Fibroblast of lung (primary cell): ENCODE results near the gene PTPRA. TPM values are rescaled to one million over a fixed set of nuclear protein-coding genes. Genes with fewer than 3 reads are reported as not detected.

Experiments
- DNase-seq, 2 donors: peaks; one replicate each; pipeline versions ENCODE4 v3.0.0 to v3.0.0-alpha.2; 2010; ENCODE audit warnings: low read depth in 2 of 2
- H2AFZ ChIP-seq: 2 replicates; pipeline ENCODE4 v1.5.1; 2012; ENCODE audit warnings: low read length, control low read depth, inconsistent platforms
- H3K27ac ChIP-seq: 2 replicates; pipeline ENCODE4 v1.5.1; 2011; ENCODE audit warnings: low read length, control low read depth; ENCODE audit not compliant: insufficient read depth
- H3K27me3 ChIP-seq: 2 replicates; pipeline ENCODE4 v1.5.1; 2011; ENCODE audit warnings: mild to moderate bottlenecking, low read length; ENCODE audit not compliant: control insufficient read depth, insufficient read depth
- H3K36me3 ChIP-seq: 2 replicates; pipeline ENCODE4 v1.5.1; 2011; ENCODE audit warnings: low read length; ENCODE audit not compliant: control insufficient read depth, insufficient read depth
- H3K4me1 ChIP-seq: 2 replicates; pipeline ENCODE4 v1.5.1; 2011; ENCODE audit warnings: low read length; ENCODE audit not compliant: control insufficient read depth, insufficient read depth; ENCODE audit errors: extremely low read depth
- H3K4me2 ChIP-seq: 2 replicates; pipeline ENCODE4 v1.5.1; 2011; ENCODE audit warnings: low read length, control low read depth; ENCODE audit not compliant: insufficient read depth; ENCODE audit errors: extremely low read depth
- H3K4me3 ChIP-seq, 4 experiments: fragments of 200-600 bp in 1 of 4; sonication (generic) in 1 of 4; replicated peaks in 1 of 4; 2 replicates each; pipeline ENCODE4 v1.5.1; 2011 to 2016; ENCODE audit warnings: low read length in 4 of 4, low read depth in 3 of 4, mild to moderate bottlenecking in 3 of 4, control low read depth in 2 of 4, inconsistent platforms in 1 of 4, mixed read lengths in 1 of 4; ENCODE audit not compliant: insufficient read depth in 1 of 4; ENCODE audit errors: control extremely low read depth in 1 of 4
- H3K79me2 ChIP-seq: 2 replicates; pipeline ENCODE4 v1.5.1; 2012; ENCODE audit warnings: mild to moderate bottlenecking, low read length, inconsistent platforms; ENCODE audit not compliant: control insufficient read depth, insufficient read depth
- H3K9ac ChIP-seq: 2 replicates; pipeline ENCODE4 v1.5.1; 2011; ENCODE audit warnings: mild to moderate bottlenecking, low read length, control low read depth; ENCODE audit not compliant: insufficient read depth
- H3K9me3 ChIP-seq: 2 replicates; pipeline ENCODE4 v1.5.1; 2012; ENCODE audit warnings: low read depth, low read length; ENCODE audit not compliant: control insufficient read depth, insufficient read depth
- H4K20me1 ChIP-seq: 2 replicates; pipeline ENCODE4 v1.5.1; 2011; ENCODE audit warnings: low read length; ENCODE audit not compliant: control insufficient read depth, insufficient read depth; ENCODE audit errors: extremely low read depth
- EZH2 ChIP-seq: IDR thresholded peaks from 2 replicates; pipeline ENCODE4 v1.5.1; 2012; ENCODE audit warnings: low read length, control low read depth, mild to moderate bottlenecking; ENCODE audit errors: missing control alignments
- polyA plus RNA-seq, 2 donors: library from polyadenylated mRNA; depleted of rRNA in 1 of 2; stranded (reverse) in 1 of 2; unstranded in 1 of 2; fragments of >200 nt; gene quantifications; 2 replicates each; pipeline ENCODE4 v1.2.1, GENCODE V29; 2011 to 2012; ENCODE audit warnings: missing spikeins in 1 of 2
- total RNA-seq: library from RNA; depleted of rRNA; stranded (reverse); fragments of >200 nt; gene quantifications from 2 replicates; pipeline ENCODE4 v1.2.1, GENCODE V29; 2014
- TF ChIP-seq, protein P1 (sequence below), 2 donors: IDR thresholded peaks in 1 of 2; conservative IDR thresholded peaks in 1 of 2; 1 replicate in 1 of 2; 2 replicates in 1 of 2; pipeline ENCODE4 v1.5.1; 2011 to 2012; ENCODE audit warnings: low read length in 2 of 2, control low read depth in 1 of 2, inconsistent platforms in 1 of 2, low read depth in 1 of 2, mild to moderate bottlenecking in 1 of 2

Gene PTPRA
- total and polyA plus RNA-seq, 2 donors (not counting 1 experiment from before 2014, with no cell fraction given), result 27.9 to 127 TPM

DNA sequence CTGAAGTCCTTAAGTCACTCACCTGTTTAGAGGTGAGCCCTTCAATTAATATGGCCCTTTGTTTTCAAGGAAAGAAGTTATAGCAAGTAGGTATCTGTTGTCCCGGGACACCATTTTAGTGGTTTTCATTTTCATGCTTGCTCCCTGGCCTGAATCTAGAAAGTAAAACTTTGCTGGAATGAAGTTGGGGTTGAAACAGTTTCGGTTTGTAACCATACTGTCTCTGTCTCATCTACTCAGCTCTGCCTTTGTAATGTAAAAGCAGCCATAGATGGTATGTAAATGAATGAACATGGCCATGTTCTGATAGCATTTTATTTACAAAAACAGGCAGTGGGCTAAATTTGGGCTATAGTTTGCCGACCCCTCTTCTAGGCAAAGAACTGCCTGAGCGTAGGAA lies 105.2 kb downstream of the PTPRA start:
- no peak overlapping the region for H3K27ac ChIP-seq
- no peaks in the 10 kb centered on the region for H3K4me1 ChIP-seq
- no peak for DNase-seq
- H3K4me2 ChIP-seq, result no peak overlapping the region
- H3K27me3 ChIP-seq, result no peaks in the 10 kb centered on the region
- no peaks in the 10 kb centered on the region for H4K20me1 ChIP-seq
- no peak overlapping the region for H2AFZ ChIP-seq
- no peaks in the 10 kb centered on the region for H3K36me3 ChIP-seq
- TF ChIP-seq EZH2, result no peak
- TF ChIP-seq, protein P1, sequence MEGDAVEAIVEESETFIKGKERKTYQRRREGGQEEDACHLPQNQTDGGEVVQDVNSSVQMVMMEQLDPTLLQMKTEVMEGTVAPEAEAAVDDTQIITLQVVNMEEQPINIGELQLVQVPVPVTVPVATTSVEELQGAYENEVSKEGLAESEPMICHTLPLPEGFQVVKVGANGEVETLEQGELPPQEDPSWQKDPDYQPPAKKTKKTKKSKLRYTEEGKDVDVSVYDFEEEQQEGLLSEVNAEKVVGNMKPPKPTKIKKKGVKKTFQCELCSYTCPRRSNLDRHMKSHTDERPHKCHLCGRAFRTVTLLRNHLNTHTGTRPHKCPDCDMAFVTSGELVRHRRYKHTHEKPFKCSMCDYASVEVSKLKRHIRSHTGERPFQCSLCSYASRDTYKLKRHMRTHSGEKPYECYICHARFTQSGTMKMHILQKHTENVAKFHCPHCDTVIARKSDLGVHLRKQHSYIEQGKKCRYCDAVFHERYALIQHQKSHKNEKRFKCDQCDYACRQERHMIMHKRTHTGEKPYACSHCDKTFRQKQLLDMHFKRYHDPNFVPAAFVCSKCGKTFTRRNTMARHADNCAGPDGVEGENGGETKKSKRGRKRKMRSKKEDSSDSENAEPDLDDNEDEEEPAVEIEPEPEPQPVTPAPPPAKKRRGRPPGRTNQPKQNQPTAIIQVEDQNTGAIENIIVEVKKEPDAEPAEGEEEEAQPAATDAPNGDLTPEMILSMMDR (conservative IDR thresholded peaks at IDR 0.05 in 1 of 2, IDR thresholded peaks at IDR 0.05 in 1 of 2; ENCODE audit: low read depth in 1 of 2, low read length in 2 of 2), result no peak
- H3K4me3 ChIP-seq, result no peak overlapping the region
- no peaks in the 10 kb centered on the region for H3K79me2 ChIP-seq
- no peak overlapping the region for H3K9ac ChIP-seq
- no peaks in the 10 kb centered on the region for H3K9me3 ChIP-seq

DNA sequence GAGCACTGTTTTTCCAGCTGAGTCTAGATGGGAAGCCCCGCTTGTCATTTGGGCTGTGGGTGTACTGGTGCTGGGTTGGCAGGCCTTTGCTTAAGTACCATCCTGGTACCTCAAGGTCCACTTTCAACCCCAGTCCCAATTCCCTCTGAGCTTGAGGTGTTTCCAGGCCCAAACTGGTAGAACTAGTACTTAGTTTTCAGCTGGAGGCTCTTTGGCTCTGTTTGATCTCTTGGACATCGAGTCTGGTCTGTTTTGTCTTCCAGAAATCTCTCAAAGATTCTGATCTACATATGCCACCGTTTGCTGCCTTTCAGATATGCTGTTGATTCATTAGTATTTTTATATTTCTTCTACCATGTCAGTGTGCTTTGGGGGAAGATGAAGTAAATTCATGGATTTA lies 108.4 kb downstream of the PTPRA start:
- no peaks in the 10 kb centered on the region for H3K79me2 ChIP-seq
- no peak overlapping the region for H3K4me3 ChIP-seq
- TF ChIP-seq, protein P1 (conservative IDR thresholded peaks at IDR 0.05 in 1 of 2, IDR thresholded peaks at IDR 0.05 in 1 of 2; ENCODE audit: low read depth in 1 of 2, low read length in 2 of 2), result no peak
- no peak for TF ChIP-seq EZH2
- no peak overlapping the region for H3K4me2 ChIP-seq
- DNase-seq, result no peak
- no peak overlapping the region for H3K27ac ChIP-seq
- H3K9ac ChIP-seq, result no peak overlapping the region
- no peaks in the 10 kb centered on the region for H3K36me3 ChIP-seq
- H3K9me3 ChIP-seq, result no peaks in the 10 kb centered on the region
- H3K27me3 ChIP-seq, result no peaks in the 10 kb centered on the region
- H4K20me1 ChIP-seq, result no peaks in the 10 kb centered on the region
- H3K4me1 ChIP-seq, result peaks cover 12% of the 10 kb centered on the region
- H2AFZ ChIP-seq, result no peak overlapping the region

DNA sequence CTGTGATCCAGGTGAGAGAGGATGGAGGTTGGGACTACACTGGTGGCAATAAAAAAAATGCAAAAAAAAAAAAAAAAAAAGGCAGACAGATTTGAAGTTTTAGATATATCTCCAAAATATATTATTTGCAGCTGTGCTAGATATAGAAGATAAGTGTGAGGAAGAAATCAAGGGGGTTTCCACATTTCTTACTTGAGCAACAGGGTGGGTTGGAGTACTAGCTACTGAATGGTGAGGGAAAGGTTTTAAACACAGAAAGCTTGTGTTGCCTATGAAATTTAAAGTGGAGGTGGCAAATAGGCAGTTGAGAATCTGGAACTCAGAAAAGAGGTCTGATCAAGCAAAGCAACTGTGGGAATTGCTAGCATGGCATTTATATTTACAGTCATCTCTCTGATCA lies 110.2 kb downstream of the PTPRA start:
- Histone ChIP-seq H3K36me3 (peaks cover 3% of the 10 kb centered on the region), H3K9ac (no peak overlapping the region), H3K79me2 (no peaks in the 10 kb centered on the region), H3K4me3 (no peak overlapping the region), H3K27me3 (no peaks in the 10 kb centered on the region), H4K20me1 (no peaks in the 10 kb centered on the region), H3K4me1 (peaks cover 12% of the 10 kb centered on the region), H3K4me2 (no peak overlapping the region), H3K27ac (no peak overlapping the region), H2AFZ (no peak overlapping the region), H3K9me3 (no peaks in the 10 kb centered on the region)
- TF ChIP-seq, protein P1 (conservative IDR thresholded peaks at IDR 0.05 in 1 of 2, IDR thresholded peaks at IDR 0.05 in 1 of 2; ENCODE audit: low read depth in 1 of 2, low read length in 2 of 2), result no peak
- TF ChIP-seq EZH2, result no peak
- no peak for DNase-seq
